Skeletal muscle tissue (tissue), 4 donors: ENCODE data around the gene RAD52. TPM values are rescaled to one million over a fixed set of nuclear protein-coding genes. Genes with fewer than 3 reads are reported as not detected.
A peak's percentile ranks its signal among the peaks of the same experiment; 100 is the strongest.

Experiments
- H3K27ac ChIP-seq: one replicate; pipeline ENCODE4 v1.7.0; 2013; ENCODE audit warnings: mild to moderate bottlenecking, low read depth, low read length, inconsistent platforms
- H3K27me3 ChIP-seq, 3 donors: one replicate each; pipeline ENCODE4 v1.7.0; 2013; ENCODE audit warnings: low read length in 3 of 3; ENCODE audit not compliant: control insufficient read depth in 3 of 3, insufficient read depth in 3 of 3
- H3K36me3 ChIP-seq, 3 donors: one replicate each; pipeline ENCODE4 v1.7.0; 2013; ENCODE audit warnings: low read length in 3 of 3; ENCODE audit not compliant: control insufficient read depth in 3 of 3, insufficient read depth in 3 of 3
- H3K4me1 ChIP-seq, 3 donors: one replicate each; pipeline ENCODE4 v1.7.0; 2013; ENCODE audit warnings: low read length in 3 of 3, mild to moderate bottlenecking in 3 of 3; ENCODE audit not compliant: control insufficient read depth in 3 of 3, insufficient read depth in 3 of 3
- H3K4me3 ChIP-seq, 3 donors: one replicate each; pipeline ENCODE4 v1.7.0; 2013; ENCODE audit warnings: low read length in 3 of 3
- H3K9ac ChIP-seq, 3 donors: one replicate each; pipeline ENCODE4 v1.7.0; 2013; ENCODE audit warnings: low read length in 3 of 3, mild to moderate bottlenecking in 3 of 3, moderate library complexity in 2 of 3, low read depth in 1 of 3
- H3K9me3 ChIP-seq, 3 donors: one replicate each; pipeline ENCODE4 v1.7.0; 2013; ENCODE audit warnings: low read length in 3 of 3; ENCODE audit not compliant: control insufficient read depth in 3 of 3
- total RNA-seq: library from RNA; depleted of rRNA; stranded (reverse); fragments of >200 nt; gene quantifications from one replicate; pipeline ENCODE4 v1.2.3, GENCODE V29; 2014
- donor health status: Osteomylitis.

Gene RAD52
- 13.0 TPM for total RNA-seq

- Histone ChIP-seq H3K9me3 (no peaks in the 10 kb centered on the region), H3K27ac (peak within 1 kb of the TSS; percentile 89), H3K4me1 (peaks cover 5 to 20% (median 7%) of the 10 kb centered on the region in 3 donors), H3K27me3 (no peaks in the 10 kb centered on the region), H3K4me3 (peak within 1 kb of the TSS; percentile 83 to 96 (median 92)), H3K9ac (peak within 1 kb of the TSS; percentile 89 to 97 (median 94)), H3K36me3 (peaks cover 0 to 2% (median 0%) of the 10 kb centered on the region in 3 donors)
These were observed at the start of gene RAD52 for GRCh38 chr12:949453-950191. RAD52 (minus strand) TSS chr12:949694; CDS start chr12:933058, 16,636 bp downstream.

- Histone ChIP-seq H3K9me3 (no peaks in the 10 kb centered on the region), H3K4me1 (peaks cover 3 to 10% (median 6%) of the 10 kb centered on the region in 3 donors), H3K27ac (no peak overlapping the region)
These were observed 48.8 kb upstream of the RAD52 start for GRCh38 chr12:998020-998874.

GRCh38 chr12:997505-997904 is 48.0 kb upstream of the RAD52 start:
- Histone ChIP-seq H3K9me3 (no peaks in the 10 kb centered on the region), H3K4me3 (no peak overlapping the region), H3K4me1 (peaks cover 3 to 10% (median 6%) of the 10 kb centered on the region in 3 donors), H3K9ac (no peak overlapping the region), H3K27ac (no peak overlapping the region), H3K36me3 (peaks cover 0 to 3% (median 0%) of the 10 kb centered on the region in 3 donors), H3K27me3 (no peaks in the 10 kb centered on the region)

More at GRCh38 chr12:998020-998874, 48.8 kb upstream of the RAD52 start:
- no peak overlapping the region for H3K4me3 ChIP-seq
- H3K36me3 ChIP-seq = peaks cover 0 to 3% (median 0%) of the 10 kb centered on the region in 3 donors
- no peaks in the 10 kb centered on the region for H3K27me3 ChIP-seq
- no peak overlapping the region for H3K9ac ChIP-seq

GRCh38 chr12:996881-997280 is 47.4 kb upstream of the RAD52 start:
- H3K4me1 ChIP-seq = peaks cover 7 to 14% (median 10%) of the 10 kb centered on the region in 3 donors
- no peak overlapping the region for H3K9ac ChIP-seq
- no peaks in the 10 kb centered on the region for H3K27me3 ChIP-seq
- H3K27ac ChIP-seq = no peak overlapping the region
- H3K9me3 ChIP-seq = no peaks in the 10 kb centered on the region
- no peak overlapping the region for H3K4me3 ChIP-seq
- peaks cover 0 to 3% (median 0%) of the 10 kb centered on the region in 3 donors for H3K36me3 ChIP-seq

- H3K27me3 ChIP-seq = no peaks in the 10 kb centered on the region
- peak overlapping the region in 1 of 3 donors; percentile 30 for H3K4me3 ChIP-seq
- no peaks in the 10 kb centered on the region for H3K9me3 ChIP-seq
- H3K4me1 ChIP-seq = peaks cover 18 to 36% (median 25%) of the 10 kb centered on the region in 3 donors
- H3K9ac ChIP-seq = peak overlapping the region in 1 of 3 donors; percentile 45
- H3K36me3 ChIP-seq = no peaks in the 10 kb centered on the region
- H3K27ac ChIP-seq = no peak overlapping the region
These were observed 43.2 kb upstream of the RAD52 start for GRCh38 chr12:992647-993046.

- Histone ChIP-seq H3K9me3 (no peaks in the 10 kb centered on the region), H3K27me3 (no peaks in the 10 kb centered on the region), H3K36me3 (no peaks in the 10 kb centered on the region), H3K27ac (peak overlapping the region; percentile 99), H3K9ac (peak overlapping the region; percentile 79 to 86 (median 82)), H3K4me1 (peaks cover 18 to 32% (median 25%) of the 10 kb centered on the region in 3 donors), H3K4me3 (peak overlapping the region; percentile 82 to 99 (median 83))
These were observed 42.1 kb upstream of the RAD52 start for GRCh38 chr12:991350-992333.

- no peaks in the 10 kb centered on the region for H3K27me3 ChIP-seq
- H3K4me1 ChIP-seq = peaks cover 18 to 32% (median 25%) of the 10 kb centered on the region in 3 donors
These were observed 41.3 kb upstream of the RAD52 start, which contains the start of gene ERC1 for GRCh38 chr12:990661-991349. ERC1 (plus strand) TSS chr12:991223; CDS start chr12:1027904, 36,681 bp downstream.

GRCh38 chr12:989751-990660 is 40.5 kb upstream of the RAD52 start:
- H3K27me3 ChIP-seq = no peaks in the 10 kb centered on the region
- H3K4me3 ChIP-seq = peak overlapping the region; percentile 79 to 99 (median 97)
- peak overlapping the region; percentile 99 for H3K9ac ChIP-seq
- H3K27ac ChIP-seq = peak overlapping the region; percentile 99
- H3K4me1 ChIP-seq = peaks cover 18 to 32% (median 25%) of the 10 kb centered on the region in 3 donors
- H3K9me3 ChIP-seq = no peaks in the 10 kb centered on the region
- peaks cover 0 to 3% (median 0%) of the 10 kb centered on the region in 3 donors for H3K36me3 ChIP-seq

More at GRCh38 chr12:990661-991349, 41.3 kb upstream of the RAD52 start, which contains the start of gene ERC1:
- Histone ChIP-seq H3K9ac (peak within 1 kb of the TSS; percentile 99), H3K4me3 (peak within 1 kb of the TSS; percentile 83 to 99 (median 97)), H3K27ac (peak within 1 kb of the TSS; percentile 99), H3K36me3 (peaks cover 0 to 3% (median 0%) of the 10 kb centered on the region in 3 donors), H3K9me3 (no peaks in the 10 kb centered on the region)
